Kidney epithelial cell (primary cell): ENCODE results near the gene COX17. TPM values are rescaled to one million over a fixed set of nuclear protein-coding genes. Genes with fewer than 3 reads are reported as not detected.

Source experiments
- DNase-seq: peaks from one replicate; pipeline ENCODE4 v3.0.0-alpha.2; 2010; ENCODE audit warnings: low read depth
- H3K27me3 ChIP-seq: 2 replicates; pipeline ENCODE4 v1.6.0; 2011; ENCODE audit warnings: low read length; ENCODE audit not compliant: control insufficient read depth, insufficient read depth
- H3K36me3 ChIP-seq: 2 replicates; pipeline ENCODE4 v1.5.1; 2011; ENCODE audit warnings: low read length; ENCODE audit not compliant: control insufficient read depth, insufficient read depth
- H3K4me3 ChIP-seq: 2 replicates; pipeline ENCODE4 v1.5.1; 2011; ENCODE audit warnings: low read depth, mild to moderate bottlenecking, control low read depth, low read length
- CTCF ChIP-seq: IDR thresholded peaks from 2 replicates; pipeline ENCODE4 v1.5.1; 2011; ENCODE audit warnings: mild to moderate bottlenecking, moderate library complexity, low read length, control low read depth, inconsistent platforms; ENCODE audit not compliant: insufficient read depth, poor library complexity, severe bottlenecking
- total RNA-seq: library from RNA; depleted of rRNA; stranded (reverse); fragments of >200 nt; gene quantifications from 2 replicates; pipeline ENCODE4 v1.2.3, GENCODE V29; 2015

The COX17 gene
- total RNA-seq, 1 donor from 2014 or later, result 27.4 TPM

GRCh38 chr3:119639494-119640350 lies 37.5 kb downstream of the COX17 start:
- no peak for DNase-seq
- H3K4me3 ChIP-seq, result no peak overlapping the region
- H3K36me3 ChIP-seq, result no peaks in the 10 kb centered on the region
- no peak for TF ChIP-seq CTCF
- H3K27me3 ChIP-seq, result no peaks in the 10 kb centered on the region

GRCh38 chr3:119637679-119638477 lies 39.3 kb downstream of the COX17 start:
- H3K36me3 ChIP-seq, result no peaks in the 10 kb centered on the region
- no peak overlapping the region for H3K4me3 ChIP-seq
- TF ChIP-seq CTCF, result no peak
- H3K27me3 ChIP-seq, result no peaks in the 10 kb centered on the region
- peak; percentile 74 for DNase-seq

GRCh38 chr3:119636891-119637611 lies 40.2 kb downstream of the COX17 start:
- no peaks in the 10 kb centered on the region for H3K36me3 ChIP-seq
- no peaks in the 10 kb centered on the region for H3K27me3 ChIP-seq
- no peak for TF ChIP-seq CTCF
- no peak overlapping the region for H3K4me3 ChIP-seq
- no peak for DNase-seq

- no peaks in the 10 kb centered on the region for H3K27me3 ChIP-seq
- DNase-seq, result no peak
- no peaks in the 10 kb centered on the region for H3K36me3 ChIP-seq
- TF ChIP-seq CTCF, result no peak
- H3K4me3 ChIP-seq, result no peak overlapping the region
Measured at GRCh38 chr3:119636249-119636648, 41.0 kb downstream of the COX17 start.

- Histone ChIP-seq H3K4me3 (no peak overlapping the region), H3K36me3 (no peaks in the 10 kb centered on the region), H3K27me3 (no peaks in the 10 kb centered on the region)
- TF ChIP-seq CTCF, result no peak
- DNase-seq, result no peak
Measured at GRCh38 chr3:119635719-119636118, 41.5 kb downstream of the COX17 start.
